BJ (cell line): ENCODE measurements around the gene CYB561. TPM values are rescaled to one million over a fixed set of nuclear protein-coding genes. Genes with fewer than 3 reads are reported as not detected.

Experiments used
- CTCF ChIA-PET: fragments of 350-600 bp; formaldehyde crosslinking; extraction: SDS; loops from one replicate; lab custom pipeline; 2021; ENCODE audit warnings: antibody characterized with exemption, inconsistent platforms; lab: Yijun Ruan, JAX
- POLR2A ChIA-PET: fragments of 300-600 bp; sonication (Branson Sonifier 250); formaldehyde crosslinking; extraction: SDS; loops from one replicate; lab custom pipeline; 2021; ENCODE audit warnings: antibody characterized with exemption; lab: Charles Lee
- DNase-seq: peaks from one replicate; pipeline ENCODE4 v3.0.0-alpha.2; 2011; ENCODE audit warnings: low read depth
- H3K27me3 ChIP-seq: 2 replicates; pipeline ENCODE4 v1.6.0; 2011; ENCODE audit warnings: low read length; ENCODE audit not compliant: control insufficient read depth, insufficient read depth
- H3K36me3 ChIP-seq: 2 replicates; pipeline ENCODE4 v1.5.1; 2011; ENCODE audit warnings: low read length; ENCODE audit not compliant: control insufficient read depth, insufficient read depth
- H3K4me3 ChIP-seq: 2 replicates; pipeline ENCODE4 v1.5.1; 2011; ENCODE audit warnings: low read depth, mild to moderate bottlenecking, control low read depth, low read length
- CTCF ChIP-seq: IDR thresholded peaks from 2 replicates; pipeline ENCODE4 v1.5.1; 2011; ENCODE audit warnings: low read depth, mild to moderate bottlenecking, control low read depth, inconsistent platforms, low read length, moderate library complexity; ENCODE audit not compliant: insufficient read depth
- polyA plus RNA-seq: library from polyadenylated mRNA; depleted of rRNA; stranded (reverse); fragments of >200 nt; gene quantifications from 2 replicates; pipeline ENCODE4 v1.2.3, GENCODE V29; 2011

The CYB561 gene
- polyA plus RNA-seq, 1 experiment: 17.1 TPM

GRCh38 chr17:63488851-63489250 lies 42.7 kb upstream of the CYB561 start:
- no peak for DNase-seq
- CTCF ChIA-PET: interaction anchor here (0.6 to 4.2 kb wide), 3 partner anchors 10 to 96 kb away, joined by 4 to 27 read pairs (median 5); no protein-coding TSS in a partner anchor
- POLR2A ChIA-PET: no interaction called here

DNA sequence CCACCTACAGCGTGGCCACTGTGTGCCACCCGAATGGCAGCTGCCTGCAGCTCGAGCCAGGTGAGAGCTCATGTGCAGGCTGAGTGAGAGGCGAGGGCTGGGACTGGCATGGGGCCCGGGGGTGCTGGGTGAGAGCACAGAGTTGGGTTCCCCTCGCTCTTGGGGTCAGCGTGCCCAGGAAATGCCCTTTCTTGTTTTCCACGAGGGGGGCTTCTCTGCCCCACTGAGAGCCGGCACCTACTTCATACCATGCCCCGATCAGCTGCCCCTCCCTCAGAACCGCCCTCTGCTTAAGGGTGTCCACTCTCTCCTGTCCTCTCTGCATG lies 40.9 kb upstream of the CYB561 start:
- Histone ChIP-seq H3K4me3 (no peak overlapping the region), H3K36me3 (no peaks in the 10 kb centered on the region; the same call in 1 of the 2 replicates), H3K27me3 (peaks cover 2% of the 10 kb centered on the region; the same call in 1 of the 2 replicates)
- TF ChIP-seq CTCF: no peak
- DNase-seq: no peak
- POLR2A ChIA-PET: no interaction called here
- CTCF ChIA-PET: interaction anchor here (0.6 to 4.2 kb wide), 6 partner anchors 8 to 61 kb away, joined by 3 to 27 read pairs (median 4); partner anchors contain the start of gene ACE

More at GRCh38 chr17:63488851-63489250, 42.7 kb upstream of the CYB561 start:
- Histone ChIP-seq H3K36me3 (no peaks in the 10 kb centered on the region; the same call in 1 of the 2 replicates), H3K27me3 (peaks cover 2% of the 10 kb centered on the region; the same call in 1 of the 2 replicates), H3K4me3 (no peak overlapping the region)
- no peak for TF ChIP-seq CTCF

GRCh38 chr17:63486317-63487013 lies 40.4 kb upstream of the CYB561 start:
- H3K27me3 ChIP-seq: peaks cover under 1% of the 10 kb centered on the region; the same call in 1 of the 2 replicates
- no peak for DNase-seq
- H3K36me3 ChIP-seq: no peaks in the 10 kb centered on the region; the same call in 1 of the 2 replicates
- POLR2A ChIA-PET: no interaction called here
- TF ChIP-seq CTCF: no peak
- no peak overlapping the region for H3K4me3 ChIP-seq
- CTCF ChIA-PET: interaction anchor here (0.5 to 4.2 kb wide), 7 partner anchors 7 to 747 kb away, joined by 3 to 27 read pairs (median 3); partner anchors contain the start of gene ACE

- TF ChIP-seq CTCF: no peak
- ChIA-PET POLR2A (no interaction called here), CTCF (interaction anchor here (7.2 kb wide), 1 partner anchor 58 kb away, joined by 135 read pairs; no protein-coding TSS in a partner anchor)
- DNase-seq: no peak
- Histone ChIP-seq H3K36me3 (no peaks in the 10 kb centered on the region; the same call in 1 of the 2 replicates), H3K27me3 (no peaks in the 10 kb centered on the region), H3K4me3 (no peak overlapping the region)
Measured at GRCh38 chr17:63483655-63484575, 37.8 kb upstream of the CYB561 start.

DNA sequence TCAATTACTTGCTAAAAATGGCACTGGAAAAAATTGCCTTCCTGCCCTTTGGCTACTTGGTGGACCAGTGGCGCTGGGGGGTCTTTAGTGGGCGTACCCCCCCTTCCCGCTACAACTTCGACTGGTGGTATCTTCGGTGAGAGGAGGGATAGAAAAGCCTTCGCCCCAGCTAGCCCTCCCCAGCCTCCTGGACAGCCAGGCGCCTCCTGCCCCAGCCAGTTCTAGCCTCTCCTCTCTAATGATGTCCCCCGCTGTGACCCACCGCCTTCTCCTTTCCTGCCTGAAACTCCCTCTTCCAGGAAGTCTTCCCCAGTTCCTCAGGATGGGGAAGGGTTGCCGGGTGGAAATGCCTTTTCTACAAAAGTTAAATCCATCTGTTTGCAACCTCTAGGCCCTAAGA lies 36.9 kb upstream of the CYB561 start:
- DNase-seq: no peak
- Histone ChIP-seq H3K4me3 (no peak overlapping the region), H3K36me3 (no peaks in the 10 kb centered on the region; the same call in 1 of the 2 replicates), H3K27me3 (no peaks in the 10 kb centered on the region)
- no peak for TF ChIP-seq CTCF
- CTCF ChIA-PET: interaction anchor here (7.2 kb wide), 1 partner anchor 57 kb away, joined by 135 read pairs; no protein-coding TSS in a partner anchor
- POLR2A ChIA-PET: no interaction called here
